DND-41 (cell line): ENCODE measurements around the gene LIN7C.

Experiments
- ATAC-seq: fragments of 200-7000 bp; cut with Tn5 transposase; 3 replicates; pipeline ENCODE4 v1.9.1; 2021; ENCODE audit warnings: low read depth; ENCODE audit not compliant: insufficient read depth
- DNase-seq: peaks from one replicate; pipeline ENCODE4 v3.0.0-alpha.2; 2020
- H2AFZ ChIP-seq: 2 replicates; pipeline ENCODE4 v1.6.0; 2012; ENCODE audit warnings: low read depth, low read length
- H3K27ac ChIP-seq: 2 replicates; pipeline ENCODE4 v1.5.1; 2012; ENCODE audit warnings: low read length, inconsistent platforms
- H3K27me3 ChIP-seq: fragments of 200-600 bp; sonication (generic); 2 replicates; pipeline ENCODE4 v1.6.0; 2012; ENCODE audit warnings: low read length, mild to moderate bottlenecking, inconsistent platforms; ENCODE audit not compliant: insufficient read depth, poor library complexity
- H3K36me3 ChIP-seq: 2 replicates; pipeline ENCODE4 v1.5.1; 2012; ENCODE audit warnings: low read length, inconsistent platforms; ENCODE audit not compliant: insufficient read depth
- H3K4me1 ChIP-seq: 2 replicates; pipeline ENCODE4 v1.5.1; 2012; ENCODE audit warnings: mild to moderate bottlenecking, low read length; ENCODE audit not compliant: insufficient read depth
- H3K4me2 ChIP-seq: 2 replicates; pipeline ENCODE4 v1.6.0; 2012; ENCODE audit warnings: mild to moderate bottlenecking, moderate library complexity, low read length, inconsistent platforms; ENCODE audit not compliant: insufficient read depth
- H3K4me3 ChIP-seq, 2 experiments: fragments of 200-600 bp in 1 of 2; shearing (Covaris generic) in 1 of 2; 2 replicates each; pipeline ENCODE4 v1.5.1; 2012 to 2016; ENCODE audit warnings: inconsistent platforms in 2 of 2, low read length in 2 of 2, mild to moderate bottlenecking in 2 of 2, low read depth in 1 of 2, moderate library complexity in 1 of 2
- H3K79me2 ChIP-seq: 2 replicates; pipeline ENCODE4 v1.6.0; 2012; ENCODE audit warnings: low read length, inconsistent platforms; ENCODE audit not compliant: insufficient read depth
- H3K9ac ChIP-seq: 2 replicates; pipeline ENCODE4 v1.6.0; 2012; ENCODE audit warnings: low read depth, mild to moderate bottlenecking, inconsistent platforms, low read length, moderate library complexity
- H3K9me3 ChIP-seq: 2 replicates; pipeline ENCODE4 v1.5.1; 2012; ENCODE audit warnings: low read length, moderate library complexity, mild to moderate bottlenecking, inconsistent platforms; ENCODE audit not compliant: insufficient read depth, severe bottlenecking
- H4K20me1 ChIP-seq: 2 replicates; pipeline ENCODE4 v1.6.0; 2012; ENCODE audit warnings: low read length; ENCODE audit not compliant: insufficient read depth
- EZH2 ChIP-seq: IDR thresholded peaks from 3 replicates; pipeline ENCODE4 v1.6.1; 2012; ENCODE audit warnings: borderline replicate concordance, low read depth, mild to moderate bottlenecking, moderate library complexity, low read length, inconsistent platforms; ENCODE audit not compliant: severe bottlenecking
- TF ChIP-seq, protein P1 (sequence below): IDR thresholded peaks from 2 replicates; pipeline ENCODE4 v1.5.1; 2012; ENCODE audit warnings: borderline replicate concordance, low read length, moderate library complexity, mild to moderate bottlenecking; ENCODE audit not compliant: poor library complexity, severe bottlenecking; ENCODE audit errors: extremely low read depth

The LIN7C gene

DNA sequence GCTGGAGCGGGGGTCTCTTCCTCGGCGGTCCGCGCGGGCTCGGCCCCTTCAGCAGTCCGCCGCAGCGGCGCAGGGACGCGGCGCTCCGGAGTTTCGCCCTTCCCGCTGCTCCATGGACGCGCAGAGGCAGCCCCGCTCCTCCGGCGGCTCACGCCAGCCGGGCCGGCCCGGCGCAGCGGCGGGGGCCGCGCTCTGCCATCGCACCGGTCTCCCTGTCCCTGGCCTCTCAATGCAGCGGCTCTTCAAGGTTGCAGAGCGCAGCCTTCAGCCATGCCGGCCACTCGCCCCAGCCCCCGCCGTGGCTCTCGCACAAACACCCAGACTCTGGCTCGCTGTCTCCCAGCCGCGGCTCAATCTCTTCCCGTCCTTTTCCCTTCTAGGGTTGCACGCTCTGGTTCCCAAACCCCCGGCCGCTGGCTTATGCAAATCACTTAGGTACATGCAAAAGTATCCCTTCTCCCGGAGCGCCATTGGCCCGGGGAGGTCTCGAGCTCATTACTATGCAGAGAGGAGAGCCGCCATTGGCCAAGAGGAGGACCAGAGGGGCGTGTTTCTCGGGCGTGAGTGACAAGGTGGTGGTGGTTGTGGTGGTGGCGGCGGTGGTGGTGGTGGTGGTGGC, 34.1 kb downstream of the LIN7C start, which contains the start of gene LGR4:
Gene LGR4 (minus strand): TSS at position 393 of the 619 bp plus-strand sequence. CDS start 488 bp downstream, outside the sequence.
- no peaks in the 10 kb centered on the region for H3K9me3 ChIP-seq
- H3K27ac ChIP-seq: no peak within 1 kb of the TSS
- no peak within 1 kb of the TSS for H3K9ac ChIP-seq
- no peaks in the 10 kb centered on the region for H3K4me1 ChIP-seq
- no peak within 1 kb of the TSS for H3K4me3 ChIP-seq
- no peak within 1 kb of the TSS for H3K4me2 ChIP-seq
- no peaks in the 10 kb centered on the region for H3K36me3 ChIP-seq
- ATAC-seq (no peak), DNase-seq (no peak)
- H2AFZ ChIP-seq: no peak within 1 kb of the TSS
- no peak for TF ChIP-seq EZH2
- TF ChIP-seq, protein P1, sequence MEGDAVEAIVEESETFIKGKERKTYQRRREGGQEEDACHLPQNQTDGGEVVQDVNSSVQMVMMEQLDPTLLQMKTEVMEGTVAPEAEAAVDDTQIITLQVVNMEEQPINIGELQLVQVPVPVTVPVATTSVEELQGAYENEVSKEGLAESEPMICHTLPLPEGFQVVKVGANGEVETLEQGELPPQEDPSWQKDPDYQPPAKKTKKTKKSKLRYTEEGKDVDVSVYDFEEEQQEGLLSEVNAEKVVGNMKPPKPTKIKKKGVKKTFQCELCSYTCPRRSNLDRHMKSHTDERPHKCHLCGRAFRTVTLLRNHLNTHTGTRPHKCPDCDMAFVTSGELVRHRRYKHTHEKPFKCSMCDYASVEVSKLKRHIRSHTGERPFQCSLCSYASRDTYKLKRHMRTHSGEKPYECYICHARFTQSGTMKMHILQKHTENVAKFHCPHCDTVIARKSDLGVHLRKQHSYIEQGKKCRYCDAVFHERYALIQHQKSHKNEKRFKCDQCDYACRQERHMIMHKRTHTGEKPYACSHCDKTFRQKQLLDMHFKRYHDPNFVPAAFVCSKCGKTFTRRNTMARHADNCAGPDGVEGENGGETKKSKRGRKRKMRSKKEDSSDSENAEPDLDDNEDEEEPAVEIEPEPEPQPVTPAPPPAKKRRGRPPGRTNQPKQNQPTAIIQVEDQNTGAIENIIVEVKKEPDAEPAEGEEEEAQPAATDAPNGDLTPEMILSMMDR: no peak
- no peaks in the 10 kb centered on the region for H3K27me3 ChIP-seq
- H4K20me1 ChIP-seq: no peaks in the 10 kb centered on the region
- H3K79me2 ChIP-seq: no peaks in the 10 kb centered on the region

DNA sequence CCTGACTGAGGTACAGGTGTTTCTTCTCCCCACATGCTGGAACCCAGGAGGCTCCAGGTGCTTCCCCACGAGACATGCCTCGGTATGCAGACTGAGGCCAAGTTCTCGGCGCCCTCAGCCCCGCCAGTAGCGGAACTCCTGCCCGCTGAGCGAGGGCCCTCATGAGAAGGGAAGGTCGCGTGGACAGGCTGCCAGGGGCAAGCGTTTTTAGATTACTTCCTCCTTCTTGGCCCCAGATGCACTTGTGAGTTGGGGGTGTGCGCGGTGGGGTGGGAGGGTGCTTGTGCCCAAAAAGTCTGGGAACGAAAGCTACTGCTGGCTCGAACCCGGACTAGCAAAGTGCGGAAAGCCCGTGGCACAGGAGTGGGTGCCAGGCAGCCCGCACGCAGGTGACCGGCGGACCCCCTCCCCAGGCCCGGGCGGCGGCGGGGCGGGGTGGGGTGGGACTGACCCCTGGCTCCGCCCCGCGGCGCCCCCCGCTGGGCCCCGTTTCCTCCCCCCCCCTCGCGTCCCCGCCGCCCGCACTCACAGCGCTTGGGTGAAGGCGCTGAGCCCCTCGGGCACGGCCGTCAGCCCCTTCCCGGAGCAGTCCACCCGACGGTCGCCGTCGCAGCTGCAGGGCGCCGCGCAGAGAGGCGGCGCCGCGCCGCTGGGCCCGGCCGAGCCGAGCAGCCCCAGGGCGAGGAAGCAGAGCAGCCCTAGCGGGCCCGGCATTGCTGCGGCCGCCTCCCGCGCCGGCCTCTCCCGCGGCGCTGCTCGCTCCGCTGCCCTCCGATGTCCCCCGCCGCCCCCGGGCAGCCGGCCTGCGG, 34.8 kb downstream of the LIN7C start:
- H3K27ac ChIP-seq: no peak overlapping the region
- no peaks in the 10 kb centered on the region for H3K79me2 ChIP-seq
- H3K36me3 ChIP-seq: no peaks in the 10 kb centered on the region
- H3K4me3 ChIP-seq: no peak overlapping the region
- H4K20me1 ChIP-seq: no peaks in the 10 kb centered on the region
- no peaks in the 10 kb centered on the region for H3K4me1 ChIP-seq
- no peaks in the 10 kb centered on the region for H3K27me3 ChIP-seq
- H2AFZ ChIP-seq: no peak overlapping the region
- no peak overlapping the region for H3K9ac ChIP-seq
- ATAC-seq (no peak), DNase-seq (no peak)
- TF ChIP-seq EZH2: no peak
- TF ChIP-seq, protein P1: no peak
- no peak overlapping the region for H3K4me2 ChIP-seq
- no peaks in the 10 kb centered on the region for H3K9me3 ChIP-seq

DNA sequence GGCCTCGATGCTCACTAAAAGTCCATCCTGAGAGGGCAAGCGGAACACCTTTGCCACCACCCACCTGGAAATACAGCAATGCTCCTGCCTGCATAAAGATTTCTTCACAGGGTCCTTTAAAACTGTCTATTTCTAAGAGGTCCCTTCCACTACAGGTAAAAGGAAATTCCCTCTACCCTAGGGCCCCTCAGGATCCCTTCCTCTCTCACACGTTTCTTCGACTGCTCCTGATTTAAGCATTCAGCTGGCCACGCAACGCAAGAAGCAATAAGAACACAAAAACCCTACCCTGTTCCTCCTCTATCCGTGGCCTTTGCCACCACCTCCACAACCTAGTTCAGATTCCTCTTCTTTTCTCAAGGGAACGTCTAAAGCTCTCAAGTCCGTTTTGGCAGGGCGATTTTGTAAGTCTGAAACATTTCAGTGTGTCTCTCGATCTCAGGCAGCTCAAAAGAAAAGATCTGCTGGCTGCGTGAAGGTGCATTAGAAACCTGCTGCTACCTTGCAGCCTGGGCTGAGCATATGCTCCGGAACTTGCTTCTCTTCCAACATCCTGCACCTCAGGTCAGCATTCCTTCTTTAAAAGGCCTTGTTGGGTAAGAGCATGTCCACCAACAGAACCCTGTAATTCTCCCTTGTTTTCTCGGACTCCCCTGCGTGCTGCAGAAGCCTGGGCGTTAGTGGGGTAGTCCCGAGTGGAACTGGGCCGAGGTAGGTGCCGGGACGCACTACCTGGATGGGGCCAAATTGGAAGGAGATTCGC, 35.6 kb downstream of the LIN7C start:
- Histone ChIP-seq H3K4me2 (no peak overlapping the region), H3K27me3 (no peaks in the 10 kb centered on the region), H3K4me1 (no peaks in the 10 kb centered on the region), H3K36me3 (no peaks in the 10 kb centered on the region), H4K20me1 (no peaks in the 10 kb centered on the region), H3K79me2 (no peaks in the 10 kb centered on the region), H3K4me3 (no peak overlapping the region), H3K27ac (no peak overlapping the region), H2AFZ (no peak overlapping the region), H3K9ac (no peak overlapping the region), H3K9me3 (no peaks in the 10 kb centered on the region)
- TF ChIP-seq, protein P1: no peak
- no peak for TF ChIP-seq EZH2
- ATAC-seq: no peak
- DNase-seq: no peak
